ENCODE results near the gene MIPOL1.
"Not testable (repeated sequence)": the region's sequence is repeated elsewhere in the genome, so short reads cannot be mapped to it uniquely, and the experiment has no call there.

The MIPOL1 gene

DNA sequence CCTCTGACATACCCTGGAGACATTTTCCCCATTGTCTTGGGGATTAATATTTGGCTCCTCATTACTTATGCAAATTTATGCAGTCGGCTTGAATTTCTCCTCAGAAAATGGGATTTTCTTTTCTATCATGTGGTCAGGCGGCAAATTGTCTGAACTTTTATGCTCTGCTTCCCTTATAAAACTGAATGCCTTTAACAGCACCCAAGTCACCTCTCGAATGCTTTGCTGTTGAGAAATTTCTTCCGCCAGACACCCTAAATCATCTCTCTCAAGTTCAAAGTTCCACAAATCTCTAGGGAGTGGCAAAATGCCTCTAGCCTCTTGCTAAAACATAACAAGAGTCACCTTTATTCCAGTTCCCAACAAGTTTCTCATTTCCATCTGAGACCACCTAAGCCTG lies 27.9 kb downstream of the MIPOL1 start:
- H3K4ac ChIP-seq (ENCODE audit: low read depth, low read length); H3K27ac ChIP-seq (ENCODE audit: low read depth, low read length); H3K79me2 ChIP-seq (ENCODE audit: control insufficient read depth, insufficient read depth, low read length); H3K18ac ChIP-seq (ENCODE audit: low read length); H2AK5ac ChIP-seq (ENCODE audit: low read length); H4K5ac ChIP-seq (ENCODE audit: low read length); H3K4me3 ChIP-seq (ENCODE audit: low read length); H3K79me1 ChIP-seq (ENCODE audit: low read length); H2BK15ac ChIP-seq (replicated peaks; ENCODE audit: low read depth); H3K9ac ChIP-seq (ENCODE audit: low read length); H3K36me3 ChIP-seq (ENCODE audit: control insufficient read depth, insufficient read depth, low read length); H2BK5ac ChIP-seq (ENCODE audit: low read length); H3K56ac ChIP-seq (ENCODE audit: low read length); H3K23ac ChIP-seq (ENCODE audit: low read length); H2BK120ac ChIP-seq (ENCODE audit: low read depth, low read length); H4K8ac ChIP-seq (ENCODE audit: low read depth, low read length); H3K4me1 ChIP-seq (ENCODE audit: control insufficient read depth, low read depth, low read length); H3K4me2 ChIP-seq (ENCODE audit: low read length); DNase-seq; H3K27me3 ChIP-seq (ENCODE audit: insufficient read depth, low read length, poor library complexity): not testable (repeated sequence)
- no CpG with 5 or more reads among the region's 4 CpGs for WGBS (ENCODE audit: extremely low coverage, insufficient coverage, low lambda C conversion rate)

DNA sequence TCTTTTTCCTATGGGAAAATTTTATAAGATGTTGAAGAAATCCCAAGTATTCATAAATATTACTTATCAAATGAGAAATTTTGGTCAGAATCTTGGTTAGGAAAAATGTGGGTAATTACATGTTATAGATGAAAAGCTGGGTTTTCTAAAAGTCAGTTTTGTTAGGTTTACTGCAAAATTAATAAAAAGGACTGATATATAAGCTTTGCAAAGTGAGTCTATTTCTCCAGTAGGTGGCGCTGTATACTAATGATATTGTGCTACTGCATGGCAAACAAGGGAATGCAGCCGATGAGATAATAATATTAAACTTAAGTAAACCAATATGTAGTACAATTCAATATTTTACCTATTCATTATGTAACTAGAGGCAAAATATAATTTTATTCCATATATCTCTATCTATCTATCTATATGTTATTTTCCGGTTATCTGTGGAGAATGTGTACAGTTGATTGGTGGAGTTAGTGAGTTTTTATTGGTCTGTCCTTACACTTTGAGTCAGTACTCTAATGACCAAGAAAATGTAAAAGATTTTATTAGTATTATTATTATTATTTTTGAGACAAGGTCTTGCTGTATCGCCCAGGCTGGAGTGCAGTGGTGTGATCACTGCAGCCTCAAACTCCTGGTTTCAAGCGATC lies 32.9 kb downstream of the MIPOL1 start:
- Histone ChIP-seq H2BK120ac (ENCODE audit: low read depth, low read length) (no peak overlapping the region), H3K4me3 (ENCODE audit: low read length) (no peak overlapping the region), H3K4me1 (ENCODE audit: control insufficient read depth, low read depth, low read length) (no peaks in the 10 kb centered on the region), H3K36me3 (ENCODE audit: control insufficient read depth, insufficient read depth, low read length) (no peaks in the 10 kb centered on the region), H3K79me2 (ENCODE audit: control insufficient read depth, insufficient read depth, low read length) (no peaks in the 10 kb centered on the region), H3K27me3 (ENCODE audit: insufficient read depth, low read length, poor library complexity) (no peaks in the 10 kb centered on the region), H2AK5ac (ENCODE audit: low read length) (no peak overlapping the region), H2BK5ac (ENCODE audit: low read length) (no peak overlapping the region), H3K56ac (ENCODE audit: low read length) (no peak overlapping the region), H3K27ac (ENCODE audit: low read depth, low read length) (no peak overlapping the region), H3K79me1 (ENCODE audit: low read length) (no peaks in the 10 kb centered on the region), H3K4ac (ENCODE audit: low read depth, low read length) (no peak overlapping the region), H3K9ac (ENCODE audit: low read length) (no peak overlapping the region), H4K8ac (ENCODE audit: low read depth, low read length) (no peak overlapping the region), H3K4me2 (ENCODE audit: low read length) (no peak overlapping the region), H2BK15ac (replicated peaks; ENCODE audit: low read depth) (no peak overlapping the region), H3K23ac (ENCODE audit: low read length) (no peak overlapping the region), H4K5ac (ENCODE audit: low read length) (no peak overlapping the region), H3K18ac (ENCODE audit: low read length) (no peak overlapping the region)
- peak; percentile 60 for DNase-seq
- WGBS (ENCODE audit: extremely low coverage, insufficient coverage, low lambda C conversion rate): no CpG with 5 or more reads among the region's 5 CpGs

DNA sequence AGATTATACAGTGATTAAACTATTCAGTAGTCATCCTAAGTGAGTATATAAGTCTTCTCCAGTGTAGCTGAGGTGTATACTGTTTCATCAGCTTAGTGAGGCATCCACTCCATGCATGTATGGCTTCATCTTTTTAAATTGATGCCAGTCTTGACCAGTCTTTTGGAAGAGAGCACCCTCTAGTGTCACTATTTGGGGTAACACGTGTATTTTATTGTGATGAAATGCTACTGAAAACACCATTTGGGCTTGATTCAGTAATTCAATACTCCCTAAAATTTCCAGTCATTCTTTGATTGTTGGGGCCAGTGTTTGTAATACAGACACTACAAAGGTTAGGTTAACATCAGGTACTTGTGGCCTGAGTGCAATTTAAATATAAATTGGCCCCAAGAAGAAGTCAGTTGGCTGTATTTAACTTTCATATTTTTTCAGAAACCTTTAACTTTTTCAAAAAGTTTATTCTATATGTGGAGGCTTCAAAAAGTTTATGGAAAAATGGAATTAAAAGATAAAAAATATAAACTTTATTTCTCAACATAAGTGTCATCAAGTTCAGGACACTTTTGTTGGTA lies 35.3 kb downstream of the MIPOL1 start:
- no peak overlapping the region for H3K56ac ChIP-seq (ENCODE audit: low read length)
- peak; percentile 57 for DNase-seq
- H3K4ac ChIP-seq (ENCODE audit: low read depth, low read length): no peak overlapping the region

DNA sequence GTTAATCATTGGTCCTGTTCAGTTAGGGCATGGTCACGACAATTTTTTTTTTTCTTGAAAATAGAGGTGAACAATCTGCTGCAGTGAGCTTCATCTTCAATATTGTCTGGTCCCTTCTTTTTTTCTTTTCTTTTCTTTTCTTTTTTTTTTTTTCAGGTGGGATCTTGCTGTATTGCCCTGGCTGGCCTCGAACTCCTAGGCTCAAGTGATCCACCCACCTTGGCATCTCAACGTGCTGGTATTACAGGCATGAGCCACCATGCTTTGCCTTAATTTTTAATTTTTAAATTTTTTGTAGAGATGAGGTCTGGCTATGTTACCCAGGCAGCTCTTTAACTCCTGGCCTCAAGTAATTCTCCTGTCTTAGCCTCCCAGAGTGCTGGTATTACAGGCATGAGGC lies 36.5 kb downstream of the MIPOL1 start:
- Histone ChIP-seq H3K79me2 (ENCODE audit: control insufficient read depth, insufficient read depth, low read length) (no peaks in the 10 kb centered on the region), H3K27ac (ENCODE audit: low read depth, low read length) (no peak overlapping the region), H3K4me3 (ENCODE audit: low read length) (no peak overlapping the region), H2BK5ac (ENCODE audit: low read length) (no peak overlapping the region), H3K79me1 (ENCODE audit: low read length) (no peaks in the 10 kb centered on the region), H3K9ac (ENCODE audit: low read length) (no peak overlapping the region), H4K8ac (ENCODE audit: low read depth, low read length) (no peak overlapping the region), H3K18ac (ENCODE audit: low read length) (no peak overlapping the region), H2BK15ac (replicated peaks; ENCODE audit: low read depth) (no peak overlapping the region), H3K27me3 (ENCODE audit: insufficient read depth, low read length, poor library complexity) (no peaks in the 10 kb centered on the region), H3K23ac (ENCODE audit: low read length) (no peak overlapping the region), H2AK5ac (ENCODE audit: low read length) (no peak overlapping the region), H3K56ac (ENCODE audit: low read length) (no peak overlapping the region), H3K4ac (ENCODE audit: low read depth, low read length) (no peak overlapping the region), H3K4me1 (ENCODE audit: control insufficient read depth, low read depth, low read length) (no peaks in the 10 kb centered on the region), H2BK120ac (ENCODE audit: low read depth, low read length) (no peak overlapping the region), H3K36me3 (ENCODE audit: control insufficient read depth, insufficient read depth, low read length) (no peaks in the 10 kb centered on the region), H4K5ac (ENCODE audit: low read length) (no peak overlapping the region), H3K4me2 (ENCODE audit: low read length) (no peak overlapping the region)
- WGBS (ENCODE audit: extremely low coverage, insufficient coverage, low lambda C conversion rate): no CpG with 5 or more reads among the region's 3 CpGs
- DNase-seq: no peak

More for the DNA sequence above, 35.3 kb downstream of the MIPOL1 start:
- Histone ChIP-seq H2AK5ac (ENCODE audit: low read length) (no peak overlapping the region), H3K23ac (ENCODE audit: low read length) (no peak overlapping the region), H2BK5ac (ENCODE audit: low read length) (no peak overlapping the region), H3K4me3 (ENCODE audit: low read length) (no peak overlapping the region), H2BK15ac (replicated peaks; ENCODE audit: low read depth) (no peak overlapping the region), H4K8ac (ENCODE audit: low read depth, low read length) (no peak overlapping the region), H3K27me3 (ENCODE audit: insufficient read depth, low read length, poor library complexity) (no peaks in the 10 kb centered on the region), H3K79me2 (ENCODE audit: control insufficient read depth, insufficient read depth, low read length) (no peaks in the 10 kb centered on the region), H3K4me2 (ENCODE audit: low read length) (no peak overlapping the region), H3K36me3 (ENCODE audit: control insufficient read depth, insufficient read depth, low read length) (no peaks in the 10 kb centered on the region), H3K4me1 (ENCODE audit: control insufficient read depth, low read depth, low read length) (no peaks in the 10 kb centered on the region), H3K79me1 (ENCODE audit: low read length) (no peaks in the 10 kb centered on the region), H3K9ac (ENCODE audit: low read length) (no peak overlapping the region), H3K27ac (ENCODE audit: low read depth, low read length) (no peak overlapping the region), H3K18ac (ENCODE audit: low read length) (no peak overlapping the region), H2BK120ac (ENCODE audit: low read depth, low read length) (no peak overlapping the region), H4K5ac (ENCODE audit: low read length) (no peak overlapping the region)
- WGBS (ENCODE audit: extremely low coverage, insufficient coverage, low lambda C conversion rate): no CpG with 5 or more reads among the region's 1 CpG

DNA sequence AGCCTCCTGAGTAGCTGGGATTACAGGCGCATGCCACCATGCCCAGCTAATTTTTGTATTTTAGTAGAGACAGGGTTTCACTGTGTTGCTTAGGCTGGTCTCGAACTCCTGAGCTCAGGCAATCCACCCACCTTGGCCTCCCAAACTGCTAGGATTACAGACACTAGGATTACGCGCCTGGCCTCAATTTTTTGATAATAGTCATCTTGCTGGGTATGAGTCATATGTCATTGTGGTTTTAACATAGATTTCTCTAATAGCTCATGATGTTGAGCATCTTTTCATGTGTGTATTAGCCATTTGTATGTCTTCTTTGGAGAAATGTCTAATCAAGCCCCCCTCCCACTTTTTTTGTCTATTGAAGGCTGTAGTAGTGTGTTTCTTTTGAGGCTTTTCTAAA lies 38.3 kb downstream of the MIPOL1 start:
- not testable (repeated sequence) for H3K4ac ChIP-seq (ENCODE audit: low read depth, low read length); H3K79me1 ChIP-seq (ENCODE audit: low read length); H3K4me1 ChIP-seq (ENCODE audit: control insufficient read depth, low read depth, low read length); H3K27me3 ChIP-seq (ENCODE audit: insufficient read depth, low read length, poor library complexity); H3K4me2 ChIP-seq (ENCODE audit: low read length); H2BK15ac ChIP-seq (replicated peaks; ENCODE audit: low read depth); H2AK5ac ChIP-seq (ENCODE audit: low read length); H3K56ac ChIP-seq (ENCODE audit: low read length); H3K79me2 ChIP-seq (ENCODE audit: control insufficient read depth, insufficient read depth, low read length); H3K27ac ChIP-seq (ENCODE audit: low read depth, low read length); H3K36me3 ChIP-seq (ENCODE audit: control insufficient read depth, insufficient read depth, low read length); H3K23ac ChIP-seq (ENCODE audit: low read length); H3K9ac ChIP-seq (ENCODE audit: low read length); H4K5ac ChIP-seq (ENCODE audit: low read length); H2BK120ac ChIP-seq (ENCODE audit: low read depth, low read length); H4K8ac ChIP-seq (ENCODE audit: low read depth, low read length); H3K4me3 ChIP-seq (ENCODE audit: low read length); H3K18ac ChIP-seq (ENCODE audit: low read length); DNase-seq; H2BK5ac ChIP-seq (ENCODE audit: low read length)
- no CpG with 5 or more reads among the region's 4 CpGs for WGBS (ENCODE audit: extremely low coverage, insufficient coverage, low lambda C conversion rate)

DNA sequence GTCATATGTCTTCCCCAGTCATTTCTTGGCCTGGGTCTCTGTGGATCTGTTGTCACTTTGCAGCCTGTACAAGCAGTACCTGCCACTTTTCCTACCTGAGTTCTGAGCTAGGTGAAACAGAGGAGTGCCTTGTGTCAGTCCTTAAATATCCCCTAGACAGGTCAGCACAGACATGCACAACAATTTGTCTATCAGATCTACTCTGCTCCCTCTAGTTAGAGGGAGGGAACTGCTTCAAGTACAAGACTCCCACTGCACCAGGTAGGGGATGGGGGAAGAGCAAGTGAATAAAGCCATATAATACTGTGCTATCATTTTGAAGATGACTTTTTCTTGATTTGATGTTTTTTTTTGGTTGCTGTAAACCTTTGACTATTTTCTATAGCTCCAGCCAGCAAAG lies 39.4 kb downstream of the MIPOL1 start:
- Histone ChIP-seq H4K8ac (ENCODE audit: low read depth, low read length) (no peak overlapping the region), H3K9ac (ENCODE audit: low read length) (no peak overlapping the region), H3K27me3 (ENCODE audit: insufficient read depth, low read length, poor library complexity) (no peaks in the 10 kb centered on the region), H3K79me2 (ENCODE audit: control insufficient read depth, insufficient read depth, low read length) (no peaks in the 10 kb centered on the region), H3K18ac (ENCODE audit: low read length) (no peak overlapping the region), H3K27ac (ENCODE audit: low read depth, low read length) (no peak overlapping the region), H4K5ac (ENCODE audit: low read length) (no peak overlapping the region), H2BK5ac (ENCODE audit: low read length) (no peak overlapping the region), H2AK5ac (ENCODE audit: low read length) (no peak overlapping the region), H3K79me1 (ENCODE audit: low read length) (no peaks in the 10 kb centered on the region), H3K4me1 (ENCODE audit: control insufficient read depth, low read depth, low read length) (no peaks in the 10 kb centered on the region), H3K23ac (ENCODE audit: low read length) (no peak overlapping the region), H3K36me3 (ENCODE audit: control insufficient read depth, insufficient read depth, low read length) (no peaks in the 10 kb centered on the region), H3K56ac (ENCODE audit: low read length) (no peak overlapping the region), H2BK120ac (ENCODE audit: low read depth, low read length) (no peak overlapping the region), H3K4me3 (ENCODE audit: low read length) (no peak overlapping the region), H2BK15ac (replicated peaks; ENCODE audit: low read depth) (no peak overlapping the region), H3K4ac (ENCODE audit: low read depth, low read length) (no peak overlapping the region), H3K4me2 (ENCODE audit: low read length) (no peak overlapping the region)
- DNase-seq: no peak

Data from mesendoderm (in vitro differentiated cells).